GM20000 (cell line): ENCODE data around the gene ARVCF.

Experiments used
- DNase-seq: peaks from one replicate; pipeline ENCODE4 v3.0.0; 2012; ENCODE audit warnings: low spot score
- CTCF ChIP-seq: IDR thresholded peaks from 2 replicates; pipeline ENCODE4 v1.5.1; 2012; ENCODE audit warnings: mild to moderate bottlenecking, control low read depth; ENCODE audit errors: extremely low read depth, missing control alignments

The ARVCF gene

GRCh38 chr22:19968450-19968891 is 48.2 kb downstream of the ARVCF start:
- no peak for TF ChIP-seq CTCF
- no peak for DNase-seq

- no peak for DNase-seq
- TF ChIP-seq CTCF, result no peak
Observed at GRCh38 chr22:19967850-19968449, 48.7 kb downstream of the ARVCF start.

GRCh38 chr22:19966908-19967750 is 49.5 kb downstream of the ARVCF start:
- no peak for DNase-seq

GRCh38 chr22:19965771-19966709 is 50.6 kb downstream of the ARVCF start:
- no peak for DNase-seq
- TF ChIP-seq CTCF, result no peak

More at GRCh38 chr22:19966908-19967750, 49.5 kb downstream of the ARVCF start:
- TF ChIP-seq CTCF, result no peak

GRCh38 chr22:19964701-19965386 is 51.8 kb downstream of the ARVCF start:
- DNase-seq, result no peak
- TF ChIP-seq CTCF, result no peak

GRCh38 chr22:19963863-19964642 is 52.6 kb downstream of the ARVCF start:
- no peak for DNase-seq
- TF ChIP-seq CTCF, result no peak
